H1 (cell line): Measurements from ENCODE around the gene AMN. TPM values are rescaled to one million over a fixed set of nuclear protein-coding genes. Genes with fewer than 3 reads are reported as not detected.

Experiments used
- CHD2 ChIP-seq: IDR thresholded peaks from 2 replicates; pipeline ENCODE4 v1.6.1; 2012; ENCODE audit warnings: low read length, improper control_type of control experiment
- KDM1A ChIP-seq: fragments of 200-600, 300-600 bp; sonication (generic); IDR thresholded peaks from 2 replicates; pipeline ENCODE4 v1.7.1; 2016; ENCODE audit warnings: mild to moderate bottlenecking, low read length, borderline replicate concordance
- NRF1 ChIP-seq: IDR thresholded peaks from 2 replicates; pipeline ENCODE4 v1.6.1; 2011; ENCODE audit warnings: mild to moderate bottlenecking, low read depth, low read length, improper control_type of control experiment
- TEAD4 ChIP-seq: IDR thresholded peaks from 2 replicates; pipeline ENCODE4 v1.6.1; 2012; ENCODE audit warnings: low read depth, low read length, inconsistent platforms, mixed read lengths
- ZNF274 ChIP-seq: IDR thresholded peaks from 2 replicates; pipeline ENCODE4 v1.7.0; 2012; ENCODE audit warnings: low read length, borderline replicate concordance; ENCODE audit errors: extremely low read depth
- polyA plus RNA-seq, 7 experiments: library from polyadenylated mRNA; depleted of rRNA in 3 of 7; stranded (reverse) in 5 of 7; unstranded in 2 of 7; fragments of >200 nt in 5 of 7; fragments of 200-250 nt in 2 of 7; gene quantifications; 1 replicate in 5 of 7; 2 replicates in 1 of 7; 4 replicates in 1 of 7; pipeline versions ENCODE4 v1.2.1 to v1.2.3, GENCODE V29; 2011 to 2013; ENCODE audit warnings: missing spikeins in 2 of 7, mixed read lengths in 2 of 7
- total RNA-seq: library from RNA; stranded (reverse); fragmentation: NEBNext Ultra II Directional; extraction: Animal tissue kit (Norgen Biotek cat#: 25700); gene quantifications from 2 replicates; pipeline ENCODE4 v1.2.1, GENCODE V29; 2021

AMN gene
- total and polyA plus RNA-seq, 2 of the 8 experiments (the other 6 are each of a cell fraction or from before 2014, with no cell fraction given) = 0.77 to 1.5 TPM

DNA sequence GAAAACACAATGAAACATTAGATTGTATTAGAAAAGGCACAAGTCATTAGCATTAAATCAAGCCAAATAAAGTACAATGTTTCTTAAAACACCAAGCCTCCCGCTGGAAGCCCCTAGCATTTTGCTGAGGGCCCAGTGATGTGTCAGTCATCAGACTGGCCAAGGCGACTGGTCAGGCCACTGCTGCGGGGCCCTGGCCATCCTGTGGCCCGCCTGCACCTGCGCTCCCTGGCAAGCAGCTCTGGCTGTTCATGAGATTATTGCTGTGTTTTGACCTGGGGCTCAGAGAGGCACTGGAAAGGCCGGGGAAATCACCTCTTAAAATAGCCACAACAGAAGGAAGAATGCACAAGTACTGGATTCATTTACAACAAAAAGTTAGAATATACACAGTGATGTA lies 24.2 kb upstream of the AMN start (continued):
- TF ChIP-seq KDM1A = no peak
- TF ChIP-seq ZNF274 = no peak
- TF ChIP-seq NRF1 = no peak
- TF ChIP-seq CHD2 = no peak
- TF ChIP-seq TEAD4 = no peak
